Smooth muscle cell of the pulmonary artery (primary cell): ENCODE data around the gene SLC26A4. TPM values are rescaled to one million over a fixed set of nuclear protein-coding genes. Genes with fewer than 3 reads are reported as not detected.

ENCODE experiments used
- total RNA-seq: library from RNA; depleted of rRNA; stranded (reverse); fragments of >200 nt; gene quantifications from 2 replicates; pipeline ENCODE4 v1.2.3, GENCODE V29; 2014

Gene SLC26A4
- 0.56 and 1.2 TPM in 2 replicates for total RNA-seq

GRCh38 chr7:107660381-107661080 is at the start of gene SLC26A4:
TSS of gene SLC26A4 (plus strand) at chr7:107660828. CDS start at chr7:107661642, 814 bp downstream.

GRCh38 chr7:107743567-107744344 is 83.1 kb downstream of the SLC26A4 start, which contains the start of gene CBLL1:
TSS of gene CBLL1 (plus strand) at chr7:107744142. CDS start at chr7:107744164, 22 bp downstream.

Other genes with a start within 250 kb of the SLC26A4 start
- gene GPR22, start 190.8 kb upstream of the SLC26A4 start, total RNA-seq, result not detected in 2 replicates
- 51.6 and 59.3 TPM in 2 replicates for gene COG5, start 96.9 kb upstream of the SLC26A4 start, total RNA-seq
- 5.5 and 7.9 TPM in 2 replicates for gene DUS4L, start 96.9 kb upstream of the SLC26A4 start, total RNA-seq
- 45.7 and 45.9 TPM in 2 replicates for gene BCAP29, start 80.6 kb upstream of the SLC26A4 start, total RNA-seq
- gene CBLL1, start 83.3 kb downstream of the SLC26A4 start, total RNA-seq, result 11.1 and 14.9 TPM in 2 replicates
- not detected in 2 replicates for gene SLC26A3, start 142.4 kb downstream of the SLC26A4 start, total RNA-seq
- 52.9 and 54.2 TPM in 2 replicates for gene DLD, start 230.4 kb downstream of the SLC26A4 start, total RNA-seq